HG03469 (cell line): ENCODE results near the gene HPCAL1.

Experiments
- ATAC-seq: cut with Tn5 transposase; IDR thresholded peaks from one replicate; pipeline ENCODE4 v1.9.1; 2021; ENCODE audit warnings: mild to moderate bottlenecking, moderate library complexity, moderate number of reproducible peaks; ENCODE audit not compliant: unreplicated experiment

Gene HPCAL1

DNA sequence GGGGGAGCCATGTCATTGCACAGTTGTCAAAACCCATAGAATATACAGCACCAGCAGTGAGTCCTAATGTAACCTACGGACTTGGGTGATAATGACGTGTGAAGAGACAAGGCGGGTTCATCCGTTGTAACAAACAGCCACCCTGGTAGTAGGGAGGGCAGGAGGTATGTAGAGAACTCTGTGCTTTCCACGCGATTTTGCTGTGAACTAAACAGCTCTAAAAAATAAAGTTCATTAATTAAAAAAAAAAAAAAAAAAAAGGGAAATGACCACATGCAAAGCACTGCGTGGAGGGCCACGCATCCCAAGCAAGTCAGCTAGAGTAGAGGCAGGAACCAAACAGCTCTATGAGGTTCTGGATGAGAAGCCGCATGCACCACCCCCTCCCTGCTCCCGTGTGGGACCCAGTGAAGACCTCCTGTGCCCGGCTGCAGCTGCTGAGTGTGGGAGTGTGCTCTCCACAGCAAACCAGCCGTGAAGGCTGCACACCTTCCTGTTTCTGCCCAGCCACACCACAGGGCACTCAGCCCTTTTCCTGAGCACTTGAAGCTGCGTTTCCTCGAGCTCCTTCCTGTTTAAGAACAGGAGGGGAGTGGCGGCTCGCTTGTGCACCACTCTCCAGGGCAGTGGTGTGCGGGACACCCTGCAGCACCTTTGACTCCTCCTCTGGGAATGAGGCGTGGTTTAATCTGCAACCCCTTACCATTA lies 79.8 kb downstream of the HPCAL1 start:
- ATAC-seq = peak; percentile 53

GRCh38 chr2:10383960-10384734 lies 81.4 kb downstream of the HPCAL1 start:
- no peak for ATAC-seq

DNA sequence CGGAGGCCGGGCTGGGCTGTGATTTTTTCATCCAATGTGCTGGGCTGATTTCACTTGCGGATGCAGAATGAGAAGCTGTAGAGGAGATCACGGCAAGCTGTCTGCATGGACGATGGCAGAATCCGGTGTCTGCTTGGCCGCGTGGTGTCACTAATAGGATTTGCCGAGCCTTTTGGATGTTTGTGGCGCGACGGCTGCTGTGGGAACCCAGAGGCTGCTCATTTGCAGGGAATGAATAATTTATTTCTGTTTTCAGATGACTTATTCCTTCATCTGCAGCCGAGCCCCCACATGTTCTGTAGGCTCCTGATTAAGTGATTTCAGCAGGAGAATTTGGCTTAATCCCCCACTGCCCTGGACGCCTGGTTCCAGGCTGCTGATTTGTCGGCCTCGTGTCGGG lies 82.8 kb downstream of the HPCAL1 start:
- no peak for ATAC-seq

- no peak for ATAC-seq
Measured at GRCh38 chr2:10385933-10386773, 83.4 kb downstream of the HPCAL1 start.

GRCh38 chr2:10387033-10387432 lies 84.3 kb downstream of the HPCAL1 start:
- ATAC-seq = no peak

DNA sequence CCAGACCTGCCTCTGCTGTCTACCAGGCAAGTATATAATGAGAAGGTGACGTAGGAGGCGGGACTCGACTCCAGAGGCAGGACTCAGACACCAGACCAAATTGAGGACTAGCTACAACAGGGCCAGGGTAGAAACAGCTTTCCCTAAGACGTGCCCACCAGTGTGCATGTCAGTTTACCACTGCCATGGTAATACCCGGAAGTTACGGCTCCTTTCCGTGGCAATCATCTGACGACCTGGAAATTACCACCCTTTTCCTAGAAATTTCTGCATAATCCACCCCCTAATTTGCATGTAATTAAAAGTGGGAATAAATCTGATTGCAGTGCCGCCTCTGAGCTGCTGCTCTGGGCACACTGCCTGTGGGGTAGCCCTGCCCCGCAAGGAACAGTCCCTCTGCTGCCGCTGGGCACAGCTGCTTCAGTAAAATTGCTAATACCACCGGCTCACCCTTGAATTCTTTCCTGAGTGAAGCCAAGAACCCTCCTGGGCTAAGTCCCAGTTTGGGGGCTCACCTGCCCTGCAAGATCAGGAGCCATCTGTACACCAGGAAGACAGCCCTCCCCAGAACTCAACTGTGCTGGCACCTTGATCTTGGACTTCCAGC lies 86.4 kb downstream of the HPCAL1 start:
- ATAC-seq = no peak

- ATAC-seq = no peak
Measured at GRCh38 chr2:10389573-10389972, 86.9 kb downstream of the HPCAL1 start.

DNA sequence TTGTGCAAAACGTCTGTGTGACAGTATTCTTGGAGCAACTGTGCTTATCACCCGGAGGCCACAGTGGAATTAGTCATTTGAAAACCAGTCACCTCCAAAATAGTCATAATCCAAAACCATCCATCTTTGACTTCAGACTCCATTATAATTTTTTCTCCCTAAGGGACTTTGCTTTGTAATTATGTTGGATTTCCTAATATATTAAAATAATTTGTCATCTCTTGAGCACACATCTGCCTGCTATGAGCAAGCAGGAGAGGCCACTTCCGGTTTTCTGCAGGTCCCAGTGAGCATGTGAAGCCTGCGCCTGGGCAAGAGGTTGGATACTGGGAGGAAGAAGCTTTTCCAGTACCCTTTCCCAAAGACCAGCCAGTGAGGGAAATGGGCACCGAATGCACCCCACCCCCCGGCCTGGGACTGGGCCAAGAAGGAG lies 87.7 kb downstream of the HPCAL1 start:
- no peak for ATAC-seq

- no peak for ATAC-seq
Measured at GRCh38 chr2:10392100-10392499, 89.4 kb downstream of the HPCAL1 start.

DNA sequence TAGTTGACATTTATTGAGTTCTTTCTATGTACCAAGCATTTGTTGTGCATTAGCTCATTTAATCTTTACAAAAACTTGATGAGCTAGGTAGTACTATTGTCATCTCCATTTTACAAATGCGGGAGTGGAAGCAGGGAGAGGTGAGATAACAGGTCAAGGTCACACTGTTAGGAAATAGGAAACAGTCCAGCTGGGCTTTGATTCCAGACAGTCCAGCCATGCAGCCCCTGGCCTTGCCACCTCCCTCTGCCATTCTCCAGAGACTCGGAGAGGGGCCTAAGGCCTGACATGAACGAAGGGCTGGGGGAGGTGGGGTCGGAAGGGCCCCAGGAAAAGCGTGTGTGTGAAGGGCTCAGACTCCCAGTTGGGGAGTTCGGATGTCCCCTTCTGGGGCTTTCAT lies 89.8 kb downstream of the HPCAL1 start:
- no peak for ATAC-seq

DNA sequence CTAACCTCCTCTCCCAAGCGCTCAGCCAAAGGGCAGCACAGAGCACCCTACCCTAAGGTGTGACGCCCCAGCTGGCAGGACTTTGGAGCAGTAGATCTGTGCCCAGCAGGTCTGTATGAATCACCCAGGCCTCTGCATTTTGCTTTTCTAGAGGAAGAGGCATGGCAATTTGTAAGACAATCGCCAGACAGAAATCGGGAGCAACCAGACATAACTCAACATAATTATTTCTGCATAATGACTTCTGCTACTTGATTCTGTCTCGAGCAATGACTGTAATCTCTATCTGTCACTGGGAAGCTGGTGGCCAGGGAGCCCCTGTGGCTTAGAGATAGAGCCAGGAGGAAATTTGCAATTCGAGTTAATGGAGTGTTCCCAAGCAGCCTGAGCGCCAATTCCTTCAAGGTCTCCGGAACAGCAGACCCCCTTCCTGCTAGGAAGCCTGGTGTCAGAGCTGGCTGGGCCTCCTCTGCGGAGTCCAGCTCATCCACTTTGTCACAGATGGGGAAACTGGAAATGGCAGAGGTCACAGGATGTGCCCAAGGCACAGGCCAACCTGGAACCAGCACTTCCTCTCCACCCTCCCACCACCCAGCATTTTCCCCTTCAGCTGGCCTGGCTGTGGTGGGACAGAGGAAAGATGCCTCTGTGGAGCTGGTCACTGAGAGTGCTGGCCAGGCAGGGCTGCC lies 90.4 kb downstream of the HPCAL1 start:
- ATAC-seq = no peak

DNA sequence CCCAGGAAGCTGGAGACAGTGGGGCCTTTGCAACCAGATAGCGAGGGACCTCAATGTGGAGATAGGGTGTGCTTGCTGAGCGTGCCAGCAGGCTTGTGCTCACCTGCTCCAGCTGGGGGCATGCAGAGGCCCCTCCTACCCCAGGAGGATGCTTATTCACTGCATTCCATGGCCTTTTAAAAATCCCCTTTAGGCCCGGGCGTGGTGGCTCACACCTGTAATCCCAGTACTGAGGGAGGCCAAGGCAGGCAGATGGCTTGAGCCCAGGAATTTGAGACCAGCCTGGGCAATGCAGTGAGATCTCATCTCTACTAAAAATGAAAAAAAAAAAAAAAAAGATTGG lies 90.9 kb downstream of the HPCAL1 start:
- no peak for ATAC-seq

DNA sequence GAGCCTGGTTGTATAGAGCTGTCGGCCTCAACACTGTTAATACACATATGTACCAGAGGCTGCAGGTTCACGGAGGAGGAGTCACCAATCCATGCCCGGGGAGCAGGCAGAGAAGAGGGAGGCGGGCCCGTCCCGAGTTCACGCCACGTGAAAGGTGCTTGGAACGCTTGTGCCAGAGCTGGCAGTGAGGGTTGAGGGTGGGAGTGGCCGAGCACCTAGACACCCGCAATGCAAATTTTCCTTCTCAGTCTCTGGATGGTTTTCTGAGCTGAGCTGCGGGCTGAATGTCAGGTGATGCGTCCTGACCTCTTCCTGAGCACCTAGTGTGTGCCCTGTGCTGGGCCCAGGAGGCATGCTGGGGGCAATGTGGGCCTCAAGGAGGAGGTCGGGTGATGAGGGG lies 93.2 kb downstream of the HPCAL1 start:
- no peak for ATAC-seq

DNA sequence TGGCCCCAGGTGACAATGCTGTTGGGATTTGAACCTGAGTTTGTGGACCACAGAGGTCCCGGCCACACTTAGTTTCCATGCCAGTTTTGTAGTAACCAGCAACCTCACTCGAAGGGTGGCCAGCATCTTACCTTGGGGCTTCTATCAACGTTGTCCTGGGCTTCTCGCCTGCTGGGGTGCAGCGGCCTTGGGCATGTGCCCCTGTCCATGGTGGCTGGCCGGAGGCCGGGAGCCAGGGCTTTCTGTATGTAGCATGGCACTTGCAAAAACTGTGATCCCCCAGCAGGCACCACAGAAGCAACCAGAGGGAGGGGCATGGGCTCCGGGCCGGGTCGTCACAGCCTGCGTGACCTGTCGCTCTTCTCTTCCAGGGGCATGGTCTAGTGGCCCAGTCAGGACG lies 93.8 kb downstream of the HPCAL1 start:
- no peak for ATAC-seq

- ATAC-seq = no peak
Measured at GRCh38 chr2:10397297-10397875, 94.7 kb downstream of the HPCAL1 start.

- no peak for ATAC-seq
Measured at GRCh38 chr2:10397878-10398277, 95.2 kb downstream of the HPCAL1 start.

DNA sequence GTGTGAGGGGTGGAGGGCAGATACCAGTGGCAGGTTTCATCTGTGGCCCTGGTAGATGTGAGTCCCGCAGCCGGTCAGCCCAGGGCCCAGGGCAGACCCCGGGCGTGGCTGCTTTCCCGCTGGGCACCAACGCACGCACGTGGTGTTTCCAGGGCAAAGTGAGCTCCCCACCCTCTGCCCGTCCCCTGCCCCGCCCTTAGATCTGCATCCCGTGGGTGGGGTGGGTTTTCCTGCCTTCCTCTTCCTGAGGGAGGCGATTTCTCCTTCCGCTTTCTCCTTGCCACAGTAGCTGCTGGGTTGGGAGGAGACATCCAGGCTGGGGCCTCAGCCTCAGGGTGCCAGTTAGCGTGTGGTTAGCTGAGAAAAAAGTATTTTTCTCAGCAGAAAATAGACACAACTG lies 95.8 kb downstream of the HPCAL1 start:
- no peak for ATAC-seq

DNA sequence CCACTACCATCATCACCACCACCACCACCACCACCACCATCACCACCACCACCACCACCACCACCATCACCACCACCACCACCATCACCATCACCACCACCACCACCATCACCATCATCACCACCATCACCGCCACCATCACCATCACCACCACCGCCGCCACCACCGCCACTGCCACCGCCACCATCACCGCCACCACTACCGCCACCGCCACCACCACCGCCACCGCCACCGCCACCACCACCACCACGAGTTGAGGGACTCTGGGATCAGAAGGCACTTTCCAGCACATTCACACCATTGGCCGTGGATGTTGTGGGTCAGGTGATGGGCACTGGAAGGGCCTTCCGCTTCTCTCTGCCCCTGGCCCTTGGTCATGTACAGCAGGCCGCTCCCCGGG lies 96.7 kb downstream of the HPCAL1 start:
- no peak for ATAC-seq

GRCh38 chr2:10400002-10400401 lies 97.3 kb downstream of the HPCAL1 start:
- no peak for ATAC-seq

GRCh38 chr2:10400568-10400977 lies 97.9 kb downstream of the HPCAL1 start:
- no peak for ATAC-seq
